H1 (cell line): ENCODE data around the gene PRPF38A.

Source experiments
- EZH2 ChIP-seq: fragments of 200-600 bp; sonication (generic); IDR thresholded peaks from 2 replicates; pipeline ENCODE4 v1.7.1; 2012; ENCODE audit warnings: low read depth, mild to moderate bottlenecking, moderate library complexity, low read length, inconsistent platforms; ENCODE audit not compliant: severe bottlenecking
- POLR2A ChIP-seq, 2 experiments: IDR thresholded peaks; 1 replicate in 1 of 2; 2 replicates in 1 of 2; pipeline ENCODE4 v1.6.1; 2011; ENCODE audit warnings: low read depth in 2 of 2, low read length in 2 of 2, mild to moderate bottlenecking in 2 of 2; ENCODE audit errors: control extremely low read depth in 1 of 2
- POLR2AphosphoS5 ChIP-seq: IDR thresholded peaks from 2 replicates; pipeline ENCODE4 v1.6.1; 2011; ENCODE audit warnings: low read depth, low read length
- TAF1 ChIP-seq: IDR thresholded peaks from 2 replicates; pipeline ENCODE4 v1.6.1; 2011; ENCODE audit warnings: mild to moderate bottlenecking, low read depth, low read length

- no peak for TF ChIP-seq POLR2AphosphoS5
- TF ChIP-seq POLR2A (IDR thresholded peaks at IDR 0.05; ENCODE audit: control extremely low read depth in 1 of 2, low read depth in 2 of 2, low read length in 2 of 2): no peak
- TF ChIP-seq EZH2: no peak
- TF ChIP-seq TAF1: no peak
Measured at GRCh38 chr1:52367272-52367671, 37.1 kb upstream of the PRPF38A start.
